Measurements from ENCODE around the gene ASAP2.

ASAP2 gene

GRCh38 chr2:9451231-9451630, 244.6 kb downstream of the ASAP2 start:
- Histone ChIP-seq H3K27ac (no peak overlapping the region), H3K36me3 (ENCODE audit: insufficient read depth, low read length) (peaks cover 46% of the 10 kb centered on the region)

More at GRCh38 chr2:9451231-9451630, 244.6 kb downstream of the ASAP2 start:
- no peak overlapping the region for H3K9ac ChIP-seq (ENCODE audit: insufficient read length)
- TF ChIP-seq EZH2 (IDR thresholded peaks at IDR 0.05) (no peak), FOXP2 (optimal IDR thresholded peaks at IDR 0.05; ENCODE audit: control extremely low read depth, extremely low read length, insufficient read depth) (no peak), POLR2AphosphoS5 (IDR thresholded peaks at IDR 0.05; ENCODE audit: borderline replicate concordance, low read depth, low read length) (no peak)
- no peaks in the 10 kb centered on the region for H3K9me3 ChIP-seq (ENCODE audit: low read depth, low read length)
- H3K4me3 ChIP-seq = no peak overlapping the region
- DNase-seq (ENCODE audit: low read depth, low spot score) = no peak

Measured in SK-N-MC (cell line).